Measurements from ENCODE around the gene SPIRE2.
"Not testable (repeated sequence)": the region's sequence is repeated elsewhere in the genome, so short reads cannot be mapped to it uniquely, and the experiment has no call there.

SPIRE2 gene

GRCh38 chr16:89823824-89824148 is 4.5 kb upstream of the SPIRE2 start:
- peaks cover 12% of the 10 kb centered on the region for H3K4me1 Mint-ChIP-seq
- ATAC-seq; DNase-seq; H3K4me3 Mint-ChIP-seq; H3K36me3 Mint-ChIP-seq (ENCODE audit: low read depth); H3K9me3 Mint-ChIP-seq; H3K27me3 Mint-ChIP-seq; H3K27ac Mint-ChIP-seq: not testable (repeated sequence)

- ATAC-seq = no peak
- no peaks in the 10 kb centered on the region for H3K9me3 Mint-ChIP-seq
- no peak for DNase-seq
- peaks cover 5% of the 10 kb centered on the region for H3K4me1 Mint-ChIP-seq
- no peaks in the 10 kb centered on the region for H3K36me3 Mint-ChIP-seq (ENCODE audit: low read depth)
- H3K4me3 Mint-ChIP-seq = no peak overlapping the region
- H3K27me3 Mint-ChIP-seq = peaks cover 26% of the 10 kb centered on the region
- no peak overlapping the region for H3K27ac Mint-ChIP-seq
Measured at GRCh38 chr16:89826531-89827382, 1.5 kb upstream of the SPIRE2 start.

- H3K27me3 Mint-ChIP-seq = peaks cover 31% of the 10 kb centered on the region
- no peaks in the 10 kb centered on the region for H3K9me3 Mint-ChIP-seq
- DNase-seq (no peak), ATAC-seq (no peak)
- H3K4me1 Mint-ChIP-seq = peaks cover 5% of the 10 kb centered on the region
- H3K4me3 Mint-ChIP-seq = peak overlapping the region; percentile 57
- no peak overlapping the region for H3K27ac Mint-ChIP-seq
- H3K36me3 Mint-ChIP-seq (ENCODE audit: low read depth) = no peaks in the 10 kb centered on the region
Measured at GRCh38 chr16:89827383-89828198, 684 bp upstream of the SPIRE2 start.

- peaks cover 5% of the 10 kb centered on the region for H3K4me1 Mint-ChIP-seq
- ATAC-seq = no peak
- peaks cover 32% of the 10 kb centered on the region for H3K27me3 Mint-ChIP-seq
- H3K4me3 Mint-ChIP-seq = peak overlapping the region; percentile 59
- no peak overlapping the region for H3K27ac Mint-ChIP-seq
- H3K9me3 Mint-ChIP-seq = no peaks in the 10 kb centered on the region
- no peak for DNase-seq
- no peaks in the 10 kb centered on the region for H3K36me3 Mint-ChIP-seq (ENCODE audit: low read depth)
Measured at GRCh38 chr16:89828870-89829629, 775 bp downstream of the SPIRE2 start.

GRCh38 chr16:89829630-89830437 is 1.6 kb downstream of the SPIRE2 start:
- H3K4me3 Mint-ChIP-seq = no peak overlapping the region
- DNase-seq (no peak), ATAC-seq (no peak)
- peaks cover 5% of the 10 kb centered on the region for H3K4me1 Mint-ChIP-seq
- H3K27ac Mint-ChIP-seq = no peak overlapping the region
- H3K9me3 Mint-ChIP-seq = no peaks in the 10 kb centered on the region
- H3K27me3 Mint-ChIP-seq = peaks cover 32% of the 10 kb centered on the region
- no peaks in the 10 kb centered on the region for H3K36me3 Mint-ChIP-seq (ENCODE audit: low read depth)

GRCh38 chr16:89831810-89832328 is 3.6 kb downstream of the SPIRE2 start:
- Mint-ChIP-seq H3K9me3 (no peaks in the 10 kb centered on the region), H3K36me3 (ENCODE audit: low read depth) (no peaks in the 10 kb centered on the region), H3K27ac (no peak overlapping the region), H3K4me3 (no peak overlapping the region), H3K4me1 (peaks cover 5% of the 10 kb centered on the region), H3K27me3 (peaks cover 30% of the 10 kb centered on the region)
- ATAC-seq (no peak), DNase-seq (no peak)

GRCh38 chr16:89833664-89834363 is 5.5 kb downstream of the SPIRE2 start:
- not testable (repeated sequence) for H3K4me3 Mint-ChIP-seq, H3K27ac Mint-ChIP-seq

GRCh38 chr16:89834813-89835363 is 6.6 kb downstream of the SPIRE2 start:
- peaks cover 18% of the 10 kb centered on the region for H3K27me3 Mint-ChIP-seq
- H3K9me3 Mint-ChIP-seq; H3K27ac Mint-ChIP-seq; H3K4me3 Mint-ChIP-seq; H3K36me3 Mint-ChIP-seq (ENCODE audit: low read depth); ATAC-seq; DNase-seq: not testable (repeated sequence)
- H3K4me1 Mint-ChIP-seq = peaks cover 14% of the 10 kb centered on the region

More at GRCh38 chr16:89833664-89834363, 5.5 kb downstream of the SPIRE2 start:
- not testable (repeated sequence) for H3K9me3 Mint-ChIP-seq; DNase-seq; H3K36me3 Mint-ChIP-seq (ENCODE audit: low read depth); ATAC-seq
- peaks cover 16% of the 10 kb centered on the region for H3K4me1 Mint-ChIP-seq
- peaks cover 25% of the 10 kb centered on the region for H3K27me3 Mint-ChIP-seq

GRCh38 chr16:89836484-89836883 is 8.2 kb downstream of the SPIRE2 start:
- not testable (repeated sequence) for H3K27me3 Mint-ChIP-seq; ATAC-seq; H3K4me3 Mint-ChIP-seq; H3K36me3 Mint-ChIP-seq (ENCODE audit: low read depth); H3K27ac Mint-ChIP-seq; DNase-seq; H3K9me3 Mint-ChIP-seq
- peaks cover 18% of the 10 kb centered on the region for H3K4me1 Mint-ChIP-seq

GRCh38 chr16:89837014-89837546 is 8.8 kb downstream of the SPIRE2 start:
- Mint-ChIP-seq H3K4me3 (no peak overlapping the region), H3K9me3 (no peaks in the 10 kb centered on the region), H3K4me1 (peaks cover 18% of the 10 kb centered on the region), H3K27me3 (peaks cover 6% of the 10 kb centered on the region), H3K36me3 (ENCODE audit: low read depth) (no peaks in the 10 kb centered on the region), H3K27ac (no peak overlapping the region)
- ATAC-seq (no peak), DNase-seq (no peak)

- peaks cover 27% of the 10 kb centered on the region for H3K4me1 Mint-ChIP-seq
- H3K27me3 Mint-ChIP-seq = no peaks in the 10 kb centered on the region
- peak overlapping the region; percentile 68 for H3K27ac Mint-ChIP-seq
- no peak overlapping the region for H3K4me3 Mint-ChIP-seq
- DNase-seq (peak; percentile 63), ATAC-seq (peak; percentile 50)
- H3K36me3 Mint-ChIP-seq (ENCODE audit: low read depth) = no peaks in the 10 kb centered on the region
- no peaks in the 10 kb centered on the region for H3K9me3 Mint-ChIP-seq
Measured at GRCh38 chr16:89841275-89841674, 13.0 kb downstream of the SPIRE2 start.

GRCh38 chr16:89842471-89843408 is 14.5 kb downstream of the SPIRE2 start:
- no peak overlapping the region for H3K27ac Mint-ChIP-seq

More at GRCh38 chr16:89842471-89843408, 14.5 kb downstream of the SPIRE2 start:
- Mint-ChIP-seq H3K4me1 (peaks cover 23% of the 10 kb centered on the region), H3K4me3 (no peak overlapping the region), H3K36me3 (ENCODE audit: low read depth) (no peaks in the 10 kb centered on the region), H3K27me3 (no peaks in the 10 kb centered on the region), H3K9me3 (no peaks in the 10 kb centered on the region)
- ATAC-seq (no peak), DNase-seq (no peak)

All from activated naive CD8-positive, alpha-beta T cell treated with anti-CD3 and anti-CD28 coated beads, Interleukin-2, amount 50 U/mL, for 24 hours (primary cell).